Measurements from ENCODE around the gene ACSBG1. TPM values are rescaled to one million over a fixed set of nuclear protein-coding genes. Genes with fewer than 3 reads are reported as not detected.

The ACSBG1 gene
- total and polyA plus RNA-seq, 2 of the 8 experiments (the other 6 are each of a cell fraction or from before 2014, with no cell fraction given): 5.4 to 7.1 TPM

- DNase-seq (ENCODE audit: low read depth in 1 of 2, low spot score in 2 of 2): no peak
- Histone ChIP-seq H4K91ac (replicated peaks; ENCODE audit: insufficient read length, low read length) (no peak overlapping the region), H4K5ac (ENCODE audit: insufficient read length, low read depth, low read length) (no peak overlapping the region), H3K4me1 (replicated peaks in 1 of 4; ENCODE audit: control insufficient read depth in 3 of 4, insufficient read depth in 4 of 4, low read length in 3 of 4) (0 out of 7 replicates have a peak, but pooled peaks cover 0 to 3% (median 0%) of the 10 kb centered on the region in 4 experiments), H3K79me1 (ENCODE audit: low read depth, low read length) (no peaks in the 10 kb centered on the region), H3K18ac (ENCODE audit: extremely low read depth, low read length) (no peak overlapping the region), H2BK12ac (ENCODE audit: low read depth, low read length) (no peak overlapping the region), H3K9me3 (ENCODE audit: insufficient read depth in 2 of 2, low read depth in 1 of 2, low read length in 1 of 2) (no peaks in the 10 kb centered on the region), H3K4ac (replicated peaks; ENCODE audit: insufficient read length, low read depth, low read length) (no peak overlapping the region), H3K27ac (ENCODE audit: low read depth, low read length) (no peak overlapping the region), H3K36me3 (ENCODE audit: control insufficient read depth in 2 of 4, insufficient read depth in 4 of 4, low read length in 3 of 4) (no peaks in the 10 kb centered on the region), H2BK5ac (ENCODE audit: low read depth, low read length) (no peak overlapping the region), H4K20me1 (replicated peaks in 1 of 2; ENCODE audit: control insufficient read depth in 1 of 2, insufficient read depth in 2 of 2, low read length in 2 of 2) (no peaks in the 10 kb centered on the region), H2BK120ac (replicated peaks; ENCODE audit: low read depth, low read length) (no peak overlapping the region), H2AFZ (ENCODE audit: low read length) (no peak overlapping the region), H3K9ac (replicated peaks in 1 of 4; ENCODE audit: extremely low read depth in 1 of 4, low read depth in 3 of 4, low read length in 3 of 4) (no peak overlapping the region), H3K4me2 (ENCODE audit: insufficient read depth in 1 of 2, low read depth in 2 of 2, low read length in 2 of 2) (no peak overlapping the region; a peak in 1 of 4 replicates), H2AK5ac (ENCODE audit: low read depth, low read length) (no peak overlapping the region), H4K8ac (ENCODE audit: extremely low read depth, insufficient read depth, low read length) (no peak overlapping the region), H3K14ac (ENCODE audit: insufficient read length) (no peak overlapping the region), H3K56ac (replicated peaks; ENCODE audit: insufficient read length, low read depth, low read length) (no peak overlapping the region), H2BK20ac (ENCODE audit: low read length) (no peak overlapping the region), H3K27me3 (replicated peaks in 1 of 4; ENCODE audit: control insufficient read depth in 3 of 4, extremely low read depth in 1 of 4, insufficient read depth in 3 of 4, low read length in 3 of 4) (peaks cover 0 to 19% (median 10%) of the 10 kb centered on the region in 4 experiments; a peak in 4 of 7 replicates), H3K79me2 (ENCODE audit: control insufficient read depth in 1 of 2, insufficient read depth in 2 of 2, low read length in 2 of 2) (no peaks in the 10 kb centered on the region), H2BK15ac (ENCODE audit: low read length) (no peak overlapping the region), H3K4me3 (ENCODE audit: extremely low read depth in 1 of 4, insufficient read depth in 2 of 4, low read depth in 3 of 4, low read length in 4 of 4) (no peak overlapping the region), H3K23ac (ENCODE audit: insufficient read length) (no peak overlapping the region), H3K23me2 (ENCODE audit: low read depth, low read length) (no peaks in the 10 kb centered on the region; the same call in 1 of the 2 replicates)
- TF ChIP-seq CHD1 (IDR thresholded peaks at IDR 0.05; ENCODE audit: low read depth, low read length) (no peak), SIN3A (conservative IDR thresholded peaks at IDR 0.05 in 1 of 2, IDR thresholded peaks at IDR 0.05 in 1 of 2; ENCODE audit: low read depth in 1 of 2, low read length in 2 of 2) (no peak), CBX8 (IDR thresholded peaks at IDR 0.05; ENCODE audit: borderline replicate concordance, low read depth, low read length) (no peak), KDM1A (IDR thresholded peaks at IDR 0.05; ENCODE audit: borderline replicate concordance, low read length) (no peak), SP4 (IDR thresholded peaks at IDR 0.05; ENCODE audit: low read length) (no peak), CEBPB (IDR thresholded peaks at IDR 0.05; ENCODE audit: low read depth, low read length) (no peak), ZNF274 (IDR thresholded peaks at IDR 0.05; ENCODE audit: borderline replicate concordance, extremely low read depth, low read length) (no peak), HDAC6 (IDR thresholded peaks at IDR 0.05; ENCODE audit: low read depth, low read length) (no peak), TCF12 (IDR thresholded peaks at IDR 0.05; ENCODE audit: low read depth, low read length) (no peak)
- POLR2A ChIA-PET (ENCODE audit: partially characterized antibody): interaction anchor here (0.9 to 2.7 kb wide), 7 partner anchors 10 to 172 kb away, joined by 3 to 7 read pairs (median 5); partner anchors contain the start of gene IREB2
- CTCF ChIA-PET (ENCODE audit: partially characterized antibody): interaction anchor here (0.6 to 2.5 kb wide), 8 partner anchors 9 to 266 kb away, joined by 3 to 11 read pairs (median 4); no protein-coding TSS in a partner anchor
- no peak for FAIRE-seq
- WGBS, 2 experiments (ENCODE audit: extremely low coverage in 1 of 2, insufficient coverage in 1 of 2, insufficient read length in 1 of 2, insufficient replicate concordance in 2 of 2, low coverage in 1 of 2, low lambda C conversion rate in 2 of 2, missing lambda C conversion rate in 1 of 2): 86% methylated on average over 9 of the region's 9 CpGs; no CpG with 5 or more reads in 1 of the 2 experiments
Measured at GRCh38 chr15:78265752-78266224, 31.4 kb upstream of the ACSBG1 start.

Data from H1 (cell line).